Measurements from ENCODE around the gene TMED6.

TMED6 gene

GRCh38 chr16:69348222-69348621 is 3.4 kb downstream of the TMED6 start:
- in situ Hi-C loops (cut with MboI; ENCODE audit: low pct_unique_long_range_greater_than_20kb, low sequenced_read_pairs, unreplicated experiment), result no loop called here
- no peak for TF ChIP-seq CTCF (IDR thresholded peaks at IDR 0.05; ENCODE audit: extremely low read depth, insufficient read depth, missing control alignments)
- DNase-seq (ENCODE audit: low spot score), result no peak

DNA sequence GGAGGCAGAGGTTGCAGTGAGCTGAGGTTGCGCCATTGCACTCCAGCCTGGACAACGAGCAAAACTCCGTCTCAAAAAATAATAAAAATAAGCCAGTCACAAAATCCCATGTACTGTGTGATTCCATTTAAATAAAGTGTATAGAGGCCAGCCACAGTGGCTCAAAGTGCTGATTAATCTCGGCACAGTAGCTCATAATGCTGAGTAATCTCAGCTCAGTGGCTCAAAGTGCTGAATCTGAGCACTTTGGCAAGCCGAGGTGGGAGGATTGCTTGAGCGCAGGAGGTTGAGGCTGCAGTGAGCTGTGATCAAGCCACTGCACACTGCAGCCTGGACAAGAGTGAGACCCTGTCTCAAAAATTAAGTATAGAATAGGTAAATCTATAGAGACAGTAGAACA is 4.9 kb downstream of the TMED6 start:
- DNase-seq (ENCODE audit: low spot score), result no peak
- no peak for TF ChIP-seq CTCF (IDR thresholded peaks at IDR 0.05; ENCODE audit: extremely low read depth, insufficient read depth, missing control alignments)
- in situ Hi-C loops (cut with MboI; ENCODE audit: low pct_unique_long_range_greater_than_20kb, low sequenced_read_pairs, unreplicated experiment), result no loop called here

- in situ Hi-C loops (cut with MboI; ENCODE audit: low pct_unique_long_range_greater_than_20kb, low sequenced_read_pairs, unreplicated experiment), result no loop called here
- DNase-seq (ENCODE audit: low spot score), result no peak
- no peak for TF ChIP-seq CTCF (IDR thresholded peaks at IDR 0.05; ENCODE audit: extremely low read depth, insufficient read depth, missing control alignments)
These were observed 5.7 kb downstream of the TMED6 start for GRCh38 chr16:69345923-69346322.

DNA sequence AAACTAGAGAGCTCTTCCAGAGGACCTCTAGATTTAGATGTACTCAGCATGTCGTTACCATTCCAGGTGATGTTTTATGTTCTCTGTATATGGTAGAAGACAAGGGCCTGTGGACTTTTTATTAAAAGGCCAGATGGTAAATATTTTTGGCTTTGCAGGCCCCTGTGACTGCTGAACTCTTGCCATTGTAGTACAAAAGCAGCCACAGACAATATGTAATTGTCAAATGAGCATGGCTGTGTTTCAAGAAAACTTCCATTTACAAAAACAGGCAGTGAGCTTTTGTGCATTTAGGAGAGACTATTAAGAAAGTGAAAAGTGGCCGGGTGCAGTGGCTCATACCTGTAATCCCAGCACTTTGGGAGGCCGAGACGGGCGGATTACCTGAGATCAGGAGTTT is 7.4 kb downstream of the TMED6 start:
- in situ Hi-C loops (cut with MboI; ENCODE audit: low pct_unique_long_range_greater_than_20kb, low sequenced_read_pairs, unreplicated experiment), result no loop called here
- TF ChIP-seq CTCF (IDR thresholded peaks at IDR 0.05; ENCODE audit: extremely low read depth, insufficient read depth, missing control alignments), result no peak

DNA sequence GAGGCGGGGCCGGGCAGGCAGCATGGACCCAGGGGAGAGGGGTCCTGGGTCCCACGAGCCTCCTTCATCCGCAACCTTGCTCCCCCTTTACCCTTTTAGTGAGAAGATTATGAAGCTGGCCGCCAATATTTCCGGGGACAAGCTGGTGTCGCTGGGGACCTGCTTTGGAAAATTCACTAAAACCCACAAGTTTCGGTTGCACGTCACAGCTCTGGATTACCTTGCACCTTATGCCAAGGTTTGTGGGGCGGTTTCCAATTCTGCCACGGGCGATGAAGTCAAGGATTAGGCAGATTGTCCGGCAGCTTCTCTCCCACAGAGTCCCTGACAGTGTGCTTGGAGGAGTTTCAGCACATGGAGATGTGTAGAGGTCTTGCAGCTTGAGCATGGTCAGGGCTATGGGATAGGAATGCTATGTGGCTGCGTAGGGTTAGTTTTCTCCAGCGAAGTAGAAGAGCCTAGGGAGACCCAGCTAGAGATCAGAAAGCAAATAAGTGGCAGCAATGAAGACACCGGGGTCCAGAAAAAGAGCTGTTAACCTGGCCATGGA is 11.4 kb downstream of the TMED6 start:
- TF ChIP-seq CTCF (IDR thresholded peaks at IDR 0.05; ENCODE audit: extremely low read depth, insufficient read depth, missing control alignments), result no peak
- no peak for DNase-seq (ENCODE audit: low spot score)
- in situ Hi-C loops (cut with MboI; ENCODE audit: low pct_unique_long_range_greater_than_20kb, low sequenced_read_pairs, unreplicated experiment), result no loop called here

More for the DNA sequence above, 7.4 kb downstream of the TMED6 start:
- no peak for DNase-seq (ENCODE audit: low spot score)

GRCh38 chr16:69339289-69340094 is 12.1 kb downstream of the TMED6 start, which contains the start of the genes COG8 and NIP7:
Gene COG8 (minus strand): TSS chr16:69339564. CDS start chr16:69339552, 12 bp downstream.
Gene NIP7 (plus strand): TSS chr16:69339772. CDS start chr16:69339830, 58 bp downstream.
- in situ Hi-C loops (cut with MboI; ENCODE audit: low pct_unique_long_range_greater_than_20kb, low sequenced_read_pairs, unreplicated experiment), result no loop called here
- peak; percentile 97 for DNase-seq (ENCODE audit: low spot score)
- TF ChIP-seq CTCF (IDR thresholded peaks at IDR 0.05; ENCODE audit: extremely low read depth, insufficient read depth, missing control alignments), result peak; percentile 81

Data from GM13977 (cell line).